Cortex of kidney (tissue), 1 donor: ENCODE data around the gene ETV2.
"Not testable (repeated sequence)": the region's sequence is repeated elsewhere in the genome, so short reads cannot be mapped to it uniquely, and the experiment has no call there.

Experiments used
- DNase-seq: peaks from one replicate; lab custom pipeline; 2025; lab: John Stamatoyannopoulos, UW

The ETV2 gene

GRCh38 chr19:35628264-35628564 lies 13.3 kb upstream of the ETV2 start:
- no peak for DNase-seq

GRCh38 chr19:35628565-35629331 lies 12.8 kb upstream of the ETV2 start, which contains the start of gene RBM42:
TSS of gene RBM42 (plus strand) at chr19:35629036. CDS start at chr19:35629154, 118 bp downstream.
- peak; percentile 45 for DNase-seq

- DNase-seq = no peak
These were observed 12.3 kb upstream of the ETV2 start for GRCh38 chr19:35629332-35629633.

GRCh38 chr19:35633727-35634440 lies 7.7 kb upstream of the ETV2 start:
- no peak for DNase-seq

- no peak for DNase-seq
These were observed 4.9 kb upstream of the ETV2 start for GRCh38 chr19:35636651-35637050.

GRCh38 chr19:35637165-35637564 lies 4.4 kb upstream of the ETV2 start:
- DNase-seq = no peak

- DNase-seq = no peak
These were observed 2.3 kb upstream of the ETV2 start for GRCh38 chr19:35639321-35639639.

GRCh38 chr19:35639863-35640262 lies 1.7 kb upstream of the ETV2 start:
- no peak for DNase-seq

GRCh38 chr19:35642312-35642711 lies 767 bp downstream of the ETV2 start:
- DNase-seq = no peak

- DNase-seq = no peak
These were observed 1.3 kb downstream of the ETV2 start for GRCh38 chr19:35642798-35643254.

- no peak for DNase-seq
These were observed 2.0 kb downstream of the ETV2 start for GRCh38 chr19:35643255-35644205.

GRCh38 chr19:35644206-35644986 lies 2.9 kb downstream of the ETV2 start:
- peak; percentile 44 for DNase-seq

- DNase-seq = no peak
These were observed 3.6 kb downstream of the ETV2 start for GRCh38 chr19:35644987-35645679.

GRCh38 chr19:35645680-35646511 lies 4.4 kb downstream of the ETV2 start:
- no peak for DNase-seq

GRCh38 chr19:35648017-35648961 lies 6.7 kb downstream of the ETV2 start, which contains the start of gene COX6B1:
TSS of gene COX6B1 (plus strand) at chr19:35648323. CDS start at chr19:35651244, 2,921 bp downstream.
- DNase-seq = peak; percentile 52

- no peak for DNase-seq
These were observed 9.0 kb downstream of the ETV2 start for GRCh38 chr19:35650581-35650980.

GRCh38 chr19:35654828-35655227 lies 13.3 kb downstream of the ETV2 start:
- not testable (repeated sequence) for DNase-seq

- DNase-seq = no peak
These were observed 14.1 kb downstream of the ETV2 start for GRCh38 chr19:35655600-35655999.

GRCh38 chr19:35656700-35657099 lies 15.2 kb downstream of the ETV2 start:
- DNase-seq = no peak
